Upper lobe of right lung (tissue), 1 donor: ENCODE results near the gene ADRA2A. TPM values are rescaled to one million over a fixed set of nuclear protein-coding genes. Genes with fewer than 3 reads are reported as not detected.

Source experiments
- ATAC-seq: fragments of 200-7000 bp; cut with Tn5 transposase; one replicate; pipeline ENCODE4 v1.9.1; 2020; ENCODE audit warnings: mild to moderate bottlenecking, moderate library complexity
- DNase-seq: peaks from one replicate; pipeline ENCODE4 v3.0.0-alpha.2; 2020
- H3K27ac ChIP-seq: fragments of 200-600 bp; one replicate; pipeline ENCODE4 v1.8.0; 2022
- H3K27me3 ChIP-seq: fragments of 200-600 bp; one replicate; pipeline ENCODE4 v1.8.0; 2022; ENCODE audit warnings: mild to moderate bottlenecking
- H3K36me3 ChIP-seq: fragments of 200-600 bp; one replicate; pipeline ENCODE4 v1.8.0; 2022
- H3K4me1 ChIP-seq: fragments of 200-600 bp; one replicate; pipeline ENCODE4 v1.8.0; 2022
- H3K4me3 ChIP-seq: fragments of 200-600 bp; one replicate; pipeline ENCODE4 v1.8.0; 2022; ENCODE audit warnings: mild to moderate bottlenecking
- H3K9me3 ChIP-seq: fragments of 200-600 bp; one replicate; pipeline ENCODE4 v1.8.0; 2022
- CTCF ChIP-seq: fragments of 200-600 bp; IDR thresholded peaks from one replicate; pipeline ENCODE4 v1.8.0; 2022; ENCODE audit warnings: antibody characterized with exemption
- intact Hi-C: fragments of 100-400 bp; cut with DNase I; formaldehyde crosslinking; loops from one replicate; pipeline ENCODE4 v1.11.0; 2022
- long read RNA-seq: library from polyadenylated mRNA; unstranded; transcript quantifications from one replicate; pipeline ENCODE4 v2.0.0, GENCODE V29; 2021
- total RNA-seq: library from RNA; stranded (reverse); fragmentation: NEBNext Ultra II Directional; extraction: Animal tissue kit (Norgen Biotek cat#: 25700); gene quantifications from one replicate; pipeline ENCODE4 v1.2.1, GENCODE V29; 2021
- donor health status: DM: no; HTN: yes; CAD: no; lungs with severe emphysema.

ADRA2A gene
- total RNA-seq = 4.9 TPM
- long read RNA-seq, transcript ADRA2A-201 (1 exons, 3,745 nt) = major isoform, 5 of 5 reads
- long read RNA-seq, partial matches to known transcripts = 0 of 5 reads
- long read RNA-seq, other reads (novel, unspliced or antisense) = 0 of 5 reads

GRCh38 chr10:111076682-111077478, at the start of gene ADRA2A:
TSS of gene ADRA2A (plus strand) at chr10:111077029. CDS start at chr10:111077997, 968 bp downstream.
- TF ChIP-seq CTCF = no peak
- ATAC-seq (peak; percentile 57), DNase-seq (peak; percentile 72)
- peaks cover 30% of the 10 kb centered on the region for H3K4me1 ChIP-seq
- H3K36me3 ChIP-seq = no peaks in the 10 kb centered on the region
- intact Hi-C loops = no loop called here
- H3K27ac ChIP-seq = no peak within 1 kb of the TSS
- H3K4me3 ChIP-seq = peak within 1 kb of the TSS; percentile 50
- H3K9me3 ChIP-seq = no peaks in the 10 kb centered on the region
- H3K27me3 ChIP-seq = peaks cover 62% of the 10 kb centered on the region

- Histone ChIP-seq H3K27ac (no peak overlapping the region), H3K4me1 (no peaks in the 10 kb centered on the region), H3K27me3 (no peaks in the 10 kb centered on the region), H3K4me3 (no peak overlapping the region), H3K9me3 (no peaks in the 10 kb centered on the region), H3K36me3 (no peaks in the 10 kb centered on the region)
- ATAC-seq = peak; percentile 14
- TF ChIP-seq CTCF = no peak
- peak; percentile 54 for DNase-seq
- intact Hi-C loops = no loop called here
Observed at GRCh38 chr10:111030042-111030750, 46.6 kb upstream of the ADRA2A start.

- TF ChIP-seq CTCF = no peak
Observed at GRCh38 chr10:111034598-111035310, 42.1 kb upstream of the ADRA2A start.

GRCh38 chr10:111035542-111035941, 41.3 kb upstream of the ADRA2A start:
- TF ChIP-seq CTCF = no peak
- intact Hi-C loops = no loop called here
- Histone ChIP-seq H3K27me3 (no peaks in the 10 kb centered on the region), H3K27ac (no peak overlapping the region), H3K4me1 (no peaks in the 10 kb centered on the region), H3K36me3 (no peaks in the 10 kb centered on the region), H3K9me3 (peaks cover 5% of the 10 kb centered on the region), H3K4me3 (no peak overlapping the region)
- no peak for DNase-seq
- no peak for ATAC-seq

More at GRCh38 chr10:111034598-111035310, 42.1 kb upstream of the ADRA2A start:
- Histone ChIP-seq H3K4me1 (no peaks in the 10 kb centered on the region), H3K36me3 (no peaks in the 10 kb centered on the region), H3K27ac (no peak overlapping the region), H3K9me3 (peaks cover under 1% of the 10 kb centered on the region), H3K27me3 (no peaks in the 10 kb centered on the region), H3K4me3 (no peak overlapping the region)
- no peak for DNase-seq
- intact Hi-C loops = no loop called here
- no peak for ATAC-seq

- TF ChIP-seq CTCF = peak; percentile 7
- no peak overlapping the region for H3K4me3 ChIP-seq
- intact Hi-C loops = no loop called here
- no peak overlapping the region for H3K27ac ChIP-seq
- ATAC-seq (no peak), DNase-seq (no peak)
- no peaks in the 10 kb centered on the region for H3K27me3 ChIP-seq
- no peaks in the 10 kb centered on the region for H3K36me3 ChIP-seq
- H3K9me3 ChIP-seq = peaks cover 5% of the 10 kb centered on the region
- H3K4me1 ChIP-seq = no peaks in the 10 kb centered on the region
Observed at GRCh38 chr10:111037858-111038257, 39.0 kb upstream of the ADRA2A start.
